ENCODE measurements around the gene MCL1.
A peak's percentile ranks its signal among the peaks of the same experiment; 100 is the strongest.

MCL1 gene

GRCh38 chr1:150579110-150579944 is at the start of gene MCL1:
Gene MCL1 (minus strand): TSS chr1:150579610. CDS start chr1:150579530, 80 bp downstream.
- peak within 1 kb of the TSS; percentile 93 for H3K27ac ChIP-seq

GRCh38 chr1:150628766-150629114 is 49.3 kb upstream of the MCL1 start:
- peak overlapping the region; percentile 95 for H3K27ac ChIP-seq
- TF ChIP-seq, protein P1, sequence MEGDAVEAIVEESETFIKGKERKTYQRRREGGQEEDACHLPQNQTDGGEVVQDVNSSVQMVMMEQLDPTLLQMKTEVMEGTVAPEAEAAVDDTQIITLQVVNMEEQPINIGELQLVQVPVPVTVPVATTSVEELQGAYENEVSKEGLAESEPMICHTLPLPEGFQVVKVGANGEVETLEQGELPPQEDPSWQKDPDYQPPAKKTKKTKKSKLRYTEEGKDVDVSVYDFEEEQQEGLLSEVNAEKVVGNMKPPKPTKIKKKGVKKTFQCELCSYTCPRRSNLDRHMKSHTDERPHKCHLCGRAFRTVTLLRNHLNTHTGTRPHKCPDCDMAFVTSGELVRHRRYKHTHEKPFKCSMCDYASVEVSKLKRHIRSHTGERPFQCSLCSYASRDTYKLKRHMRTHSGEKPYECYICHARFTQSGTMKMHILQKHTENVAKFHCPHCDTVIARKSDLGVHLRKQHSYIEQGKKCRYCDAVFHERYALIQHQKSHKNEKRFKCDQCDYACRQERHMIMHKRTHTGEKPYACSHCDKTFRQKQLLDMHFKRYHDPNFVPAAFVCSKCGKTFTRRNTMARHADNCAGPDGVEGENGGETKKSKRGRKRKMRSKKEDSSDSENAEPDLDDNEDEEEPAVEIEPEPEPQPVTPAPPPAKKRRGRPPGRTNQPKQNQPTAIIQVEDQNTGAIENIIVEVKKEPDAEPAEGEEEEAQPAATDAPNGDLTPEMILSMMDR (IDR thresholded peaks at IDR 0.05): no peak
- no peak for TF ChIP-seq ZFX (IDR thresholded peaks at IDR 0.05; ENCODE audit: borderline replicate concordance)

More at GRCh38 chr1:150579110-150579944, at the start of gene MCL1:
- TF ChIP-seq, protein P1 (IDR thresholded peaks at IDR 0.05): peak; percentile 15; the same call in 1 of the 2 replicates
- TF ChIP-seq ZFX (IDR thresholded peaks at IDR 0.05; ENCODE audit: borderline replicate concordance): no peak; the same call in 1 of the 2 replicates

- TF ChIP-seq ZFX (IDR thresholded peaks at IDR 0.05; ENCODE audit: borderline replicate concordance): no peak
- TF ChIP-seq, protein P1 (IDR thresholded peaks at IDR 0.05): no peak
- H3K27ac ChIP-seq: peak overlapping the region; percentile 95
These were observed 48.5 kb upstream of the MCL1 start for GRCh38 chr1:150627826-150628410.

GRCh38 chr1:150626150-150626549 is 46.7 kb upstream of the MCL1 start:
- TF ChIP-seq ZFX (IDR thresholded peaks at IDR 0.05; ENCODE audit: borderline replicate concordance): no peak
- TF ChIP-seq, protein P1 (IDR thresholded peaks at IDR 0.05): no peak
- H3K27ac ChIP-seq: peak overlapping the region; percentile 30; the same call in 1 of the 2 replicates

DNA sequence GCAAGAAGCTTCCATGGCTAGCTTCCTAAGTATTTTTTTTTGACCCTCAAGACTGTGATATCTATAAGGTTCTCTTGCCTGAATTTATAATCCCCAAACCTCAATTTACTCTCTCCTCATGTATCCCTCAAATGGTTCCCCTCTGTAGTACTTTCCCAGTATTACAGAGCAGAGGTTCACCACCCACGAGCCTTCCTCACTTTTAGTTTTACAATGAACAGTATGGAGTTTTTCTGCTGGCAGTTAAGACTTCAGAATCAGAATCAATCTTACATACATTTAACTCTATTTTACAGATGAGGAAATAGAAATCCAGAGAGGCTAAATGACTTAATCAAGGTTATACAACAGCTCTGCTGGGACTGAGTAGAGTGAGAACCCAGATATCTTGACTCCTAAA is 45.1 kb upstream of the MCL1 start:
- H3K27ac ChIP-seq: peak overlapping the region; percentile 38

DNA sequence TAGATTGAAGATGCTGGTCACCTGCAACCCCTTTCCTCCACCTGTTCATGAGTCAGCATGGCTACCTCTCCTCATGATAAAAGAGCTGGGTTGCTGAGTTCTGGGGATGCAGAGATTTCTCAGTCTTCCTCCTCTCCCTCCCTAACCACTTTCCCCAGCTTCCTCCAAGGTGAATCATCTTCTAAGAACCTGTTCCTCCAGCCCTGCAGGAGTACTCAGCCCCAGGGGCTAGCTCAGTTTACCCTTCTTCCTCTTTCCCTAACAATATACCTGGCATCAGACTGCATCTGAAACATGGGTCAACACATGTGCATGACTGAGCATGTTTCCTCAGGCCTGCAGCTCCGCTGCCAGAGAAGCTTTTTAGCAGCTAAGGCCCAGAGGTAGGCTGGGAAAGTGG is 44.7 kb upstream of the MCL1 start:
- peak overlapping the region; percentile 38 for H3K27ac ChIP-seq

- TF ChIP-seq, protein P1 (IDR thresholded peaks at IDR 0.05): no peak
- no peak for TF ChIP-seq ZFX (IDR thresholded peaks at IDR 0.05; ENCODE audit: borderline replicate concordance)
- peak overlapping the region; percentile 5 for H3K27ac ChIP-seq
These were observed 43.0 kb upstream of the MCL1 start for GRCh38 chr1:150622303-150622975.

Measured in 22Rv1 (cell line).